Gastrocnemius medialis (tissue), 4 donors: ENCODE results near the gene TMEM123.

ENCODE experiments used
- POLR2A ChIP-seq, 2 donors: fragments of 450-650 bp; IDR thresholded peaks; one replicate each; pipeline ENCODE4 v1.6.1; 2017; ENCODE audit warnings: antibody characterized with exemption in 2 of 2, mild to moderate bottlenecking in 2 of 2, moderate library complexity in 2 of 2
- TF ChIP-seq, protein P1 (sequence below), 5 experiments: fragments of 450-650 bp in 3 of 5; fragments of 200-600 bp in 2 of 5; sonication (generic) in 2 of 5; IDR thresholded peaks in 4 of 5; conservative IDR thresholded peaks in 1 of 5; 1 replicate in 4 of 5; 2 replicates in 1 of 5; pipeline ENCODE4 v1.5.1; 2016 to 2019; ENCODE audit warnings: antibody characterized with exemption in 5 of 5, mild to moderate bottlenecking in 3 of 5, moderate library complexity in 3 of 5

DNA sequence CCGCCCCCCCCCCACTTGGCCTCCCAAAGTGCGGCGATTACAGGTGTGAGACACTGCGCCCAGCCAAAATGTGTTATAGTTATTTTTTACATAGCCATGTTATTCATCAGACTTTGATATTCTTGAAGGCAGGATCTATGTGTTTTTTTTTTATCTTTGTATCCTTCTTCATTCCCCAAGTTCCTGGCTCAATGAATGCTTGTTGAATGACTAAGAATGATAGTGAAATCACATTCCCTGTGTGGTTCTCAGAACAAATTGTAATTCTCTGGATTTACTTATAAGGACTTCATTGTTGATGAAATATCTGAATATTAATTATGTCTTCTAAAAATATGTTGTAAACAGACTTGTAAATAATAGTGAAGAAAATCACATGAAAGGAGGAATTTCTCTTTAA is 44.5 kb upstream of the TMEM123 start:
- TF ChIP-seq POLR2A (IDR thresholded peaks at IDR 0.05), result no peak
- TF ChIP-seq, protein P1, sequence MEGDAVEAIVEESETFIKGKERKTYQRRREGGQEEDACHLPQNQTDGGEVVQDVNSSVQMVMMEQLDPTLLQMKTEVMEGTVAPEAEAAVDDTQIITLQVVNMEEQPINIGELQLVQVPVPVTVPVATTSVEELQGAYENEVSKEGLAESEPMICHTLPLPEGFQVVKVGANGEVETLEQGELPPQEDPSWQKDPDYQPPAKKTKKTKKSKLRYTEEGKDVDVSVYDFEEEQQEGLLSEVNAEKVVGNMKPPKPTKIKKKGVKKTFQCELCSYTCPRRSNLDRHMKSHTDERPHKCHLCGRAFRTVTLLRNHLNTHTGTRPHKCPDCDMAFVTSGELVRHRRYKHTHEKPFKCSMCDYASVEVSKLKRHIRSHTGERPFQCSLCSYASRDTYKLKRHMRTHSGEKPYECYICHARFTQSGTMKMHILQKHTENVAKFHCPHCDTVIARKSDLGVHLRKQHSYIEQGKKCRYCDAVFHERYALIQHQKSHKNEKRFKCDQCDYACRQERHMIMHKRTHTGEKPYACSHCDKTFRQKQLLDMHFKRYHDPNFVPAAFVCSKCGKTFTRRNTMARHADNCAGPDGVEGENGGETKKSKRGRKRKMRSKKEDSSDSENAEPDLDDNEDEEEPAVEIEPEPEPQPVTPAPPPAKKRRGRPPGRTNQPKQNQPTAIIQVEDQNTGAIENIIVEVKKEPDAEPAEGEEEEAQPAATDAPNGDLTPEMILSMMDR (IDR thresholded peaks at IDR 0.05 in 4 of 5, conservative IDR thresholded peaks at IDR 0.05 in 1 of 5), result no peak
